ENCODE data around the gene ENTREP1.

GRCh38 chr9:69319324-69320025 is 5.5 kb upstream of the ENTREP1 start:
- TF ChIP-seq MXI1 (IDR thresholded peaks at IDR 0.05; ENCODE audit: borderline replicate concordance, low read depth, low read length) = no peak
- no peak for TF ChIP-seq MAFK (IDR thresholded peaks at IDR 0.05; ENCODE audit: low read depth, low read length)
- no peak for TF ChIP-seq CEBPB (IDR thresholded peaks at IDR 0.05; ENCODE audit: low read depth, low read length)
- TF ChIP-seq, protein P1, sequence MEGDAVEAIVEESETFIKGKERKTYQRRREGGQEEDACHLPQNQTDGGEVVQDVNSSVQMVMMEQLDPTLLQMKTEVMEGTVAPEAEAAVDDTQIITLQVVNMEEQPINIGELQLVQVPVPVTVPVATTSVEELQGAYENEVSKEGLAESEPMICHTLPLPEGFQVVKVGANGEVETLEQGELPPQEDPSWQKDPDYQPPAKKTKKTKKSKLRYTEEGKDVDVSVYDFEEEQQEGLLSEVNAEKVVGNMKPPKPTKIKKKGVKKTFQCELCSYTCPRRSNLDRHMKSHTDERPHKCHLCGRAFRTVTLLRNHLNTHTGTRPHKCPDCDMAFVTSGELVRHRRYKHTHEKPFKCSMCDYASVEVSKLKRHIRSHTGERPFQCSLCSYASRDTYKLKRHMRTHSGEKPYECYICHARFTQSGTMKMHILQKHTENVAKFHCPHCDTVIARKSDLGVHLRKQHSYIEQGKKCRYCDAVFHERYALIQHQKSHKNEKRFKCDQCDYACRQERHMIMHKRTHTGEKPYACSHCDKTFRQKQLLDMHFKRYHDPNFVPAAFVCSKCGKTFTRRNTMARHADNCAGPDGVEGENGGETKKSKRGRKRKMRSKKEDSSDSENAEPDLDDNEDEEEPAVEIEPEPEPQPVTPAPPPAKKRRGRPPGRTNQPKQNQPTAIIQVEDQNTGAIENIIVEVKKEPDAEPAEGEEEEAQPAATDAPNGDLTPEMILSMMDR (conservative IDR thresholded peaks at IDR 0.05; ENCODE audit: low read depth, low read length) = no peak
- TF ChIP-seq SMC3 (IDR thresholded peaks at IDR 0.05; ENCODE audit: low read depth, low read length) = no peak

All from IMR-90 (cell line).